Panc1 (cell line): Measurements from ENCODE around the gene CRYBG1. TPM values are rescaled to one million over a fixed set of nuclear protein-coding genes. Genes with fewer than 3 reads are reported as not detected.

Experiments
- ATAC-seq: fragments of 200-7000 bp; cut with Tn5 transposase; 2 replicates; pipeline ENCODE4 v1.9.1; 2020; ENCODE audit warnings: mild to moderate bottlenecking, moderate library complexity
- BruUV-seq: library from RNA; stranded (reverse); fragments of 400-500 nt; replicated peaks from 2 replicates; lab custom pipeline; 2021; lab: Mats Ljungman, UMichigan
- CTCF ChIA-PET: fragments of 300-600 bp; sonication (Branson Sonifier 250); formaldehyde crosslinking; loops from one replicate; lab custom pipeline; 2022; ENCODE audit warnings: antibody characterized with exemption; lab: Charles Lee
- POLR2A ChIA-PET: fragments of 300-600 bp; sonication (Branson Sonifier 250); formaldehyde crosslinking; loops from one replicate; lab custom pipeline; 2022; ENCODE audit warnings: antibody characterized with exemption; lab: Charles Lee
- DNase-seq: peaks from one replicate; pipeline ENCODE4 v3.0.0-alpha.2; 2010; ENCODE audit warnings: low read depth, low spot score
- H3K27ac ChIP-seq: 2 replicates; pipeline ENCODE4 v1.5.1; 2011; ENCODE audit warnings: mild to moderate bottlenecking, low read length, inconsistent platforms
- H3K27me3 ChIP-seq: fragments of 200-500 bp; sonication (Bioruptor generic); 2 replicates; pipeline ENCODE4 v1.6.0; 2014; ENCODE audit warnings: low read length, inconsistent platforms; ENCODE audit not compliant: control insufficient read depth, insufficient read depth
- H3K36me3 ChIP-seq: fragments of 200-500 bp; sonication (Bioruptor generic); 2 replicates; pipeline ENCODE4 v1.5.1; 2014; ENCODE audit warnings: inconsistent platforms, mild to moderate bottlenecking, low read length, moderate library complexity; ENCODE audit not compliant: control insufficient read depth, insufficient read depth
- H3K4me1 ChIP-seq: 2 replicates; pipeline ENCODE4 v1.5.1; 2011; ENCODE audit warnings: inconsistent platforms, mild to moderate bottlenecking, low read length, moderate library complexity; ENCODE audit not compliant: control insufficient read depth, insufficient read depth
- H3K4me3 ChIP-seq, 2 experiments: 2 replicates each; pipeline ENCODE4 v1.5.1; 2011 to 2012; ENCODE audit warnings: low read depth in 2 of 2, low read length in 2 of 2, mild to moderate bottlenecking in 2 of 2, inconsistent platforms in 1 of 2, moderate library complexity in 1 of 2
- H3K9me3 ChIP-seq: fragments of 200-500 bp; sonication (Bioruptor generic); 2 replicates; pipeline ENCODE4 v1.5.1; 2014; ENCODE audit warnings: low read depth, mild to moderate bottlenecking, inconsistent platforms, low read length, moderate library complexity; ENCODE audit not compliant: control insufficient read depth, insufficient read depth
- POLR2AphosphoS5 ChIP-seq: IDR thresholded peaks from 2 replicates; pipeline ENCODE4 v1.6.1; 2012; ENCODE audit warnings: mild to moderate bottlenecking, low read depth, low read length, moderate library complexity
- SIN3A ChIP-seq: IDR thresholded peaks from 2 replicates; pipeline ENCODE4 v1.6.1; 2012; ENCODE audit warnings: low read depth, mild to moderate bottlenecking, low read length, moderate library complexity, borderline replicate concordance; ENCODE audit not compliant: insufficient read depth
- TCF7L2 ChIP-seq: IDR thresholded peaks from 2 replicates; pipeline ENCODE4 v1.6.1; 2011; ENCODE audit warnings: mild to moderate bottlenecking, low read depth, low read length, inconsistent platforms
- in situ Hi-C: cut with HindIII; loops from 2 replicates; pipeline ENCODE4 v1.10.0; 2016; ENCODE audit warnings: low sequenced_read_pairs, low pct_unique_long_range_greater_than_20kb
- intact Hi-C: fragments of 100-400 bp; cut with micrococcal nuclease; formaldehyde crosslinking; loops from one replicate; pipeline ENCODE4 v1.10.0; 2022; ENCODE audit not compliant: unreplicated experiment
- total RNA-seq: library from RNA; stranded (reverse); gene quantifications from one replicate; pipeline ENCODE4 v1.2.1, GENCODE V29; 2021; ENCODE audit not compliant: unreplicated experiment
- TF ChIP-seq, protein P1 (sequence below): fragments of 450-650 bp; IDR thresholded peaks from 2 replicates; pipeline ENCODE4 v1.5.1; 2017; ENCODE audit warnings: mild to moderate bottlenecking
- TF ChIP-seq, protein P2 (sequence below), 2 experiments: IDR thresholded peaks; 2 replicates each; pipeline ENCODE4 v1.6.1; 2011 to 2012; ENCODE audit warnings: low read depth in 2 of 2, control low read depth in 1 of 2, low read length in 1 of 2, mild to moderate bottlenecking in 1 of 2, moderate library complexity in 1 of 2; ENCODE audit not compliant: insufficient read depth in 1 of 2

The CRYBG1 gene
- total RNA-seq, 1 experiment from 2014 or later, result 32.3 TPM

DNA sequence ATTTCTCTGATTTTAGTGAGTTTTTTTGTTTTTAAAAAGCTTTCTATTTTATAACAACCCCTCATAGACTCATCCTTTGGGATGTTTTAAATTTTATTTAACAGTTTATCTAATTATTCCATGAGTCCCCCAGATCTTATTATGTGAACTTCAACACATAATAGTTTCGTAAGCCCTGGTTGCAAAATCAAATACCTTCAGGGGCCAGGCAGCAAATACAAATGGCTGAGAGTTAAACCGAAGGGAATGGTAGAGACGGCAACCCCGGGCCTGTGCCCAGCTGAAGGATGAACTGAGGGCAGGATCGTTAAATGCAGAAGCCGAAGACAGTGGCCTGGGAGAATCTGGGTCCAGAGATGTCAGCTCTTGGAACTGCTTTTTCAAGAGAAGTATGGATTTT is 180.4 kb downstream of the CRYBG1 start:
- no peaks in the 10 kb centered on the region for H3K4me1 ChIP-seq
- CTCF ChIA-PET, result interaction anchor here (0.7 to 1.2 kb wide), 2 partner anchors 25 to 205 kb away, joined by 4 to 6 read pairs; no protein-coding TSS in a partner anchor
- H3K27me3 ChIP-seq, result no peaks in the 10 kb centered on the region
- BruUV-seq, result no TSS peak
- H3K4me3 ChIP-seq, result no peak overlapping the region
- intact Hi-C loops (no loop called here), in situ Hi-C loops (no loop called here)
- peaks cover 14% of the 10 kb centered on the region; the same call in 1 of the 2 replicates for H3K36me3 ChIP-seq
- H3K27ac ChIP-seq, result no peak overlapping the region
- H3K9me3 ChIP-seq, result no peaks in the 10 kb centered on the region
- TF ChIP-seq SIN3A (no peak), TCF7L2 (no peak), POLR2AphosphoS5 (no peak)
- TF ChIP-seq, protein P1, sequence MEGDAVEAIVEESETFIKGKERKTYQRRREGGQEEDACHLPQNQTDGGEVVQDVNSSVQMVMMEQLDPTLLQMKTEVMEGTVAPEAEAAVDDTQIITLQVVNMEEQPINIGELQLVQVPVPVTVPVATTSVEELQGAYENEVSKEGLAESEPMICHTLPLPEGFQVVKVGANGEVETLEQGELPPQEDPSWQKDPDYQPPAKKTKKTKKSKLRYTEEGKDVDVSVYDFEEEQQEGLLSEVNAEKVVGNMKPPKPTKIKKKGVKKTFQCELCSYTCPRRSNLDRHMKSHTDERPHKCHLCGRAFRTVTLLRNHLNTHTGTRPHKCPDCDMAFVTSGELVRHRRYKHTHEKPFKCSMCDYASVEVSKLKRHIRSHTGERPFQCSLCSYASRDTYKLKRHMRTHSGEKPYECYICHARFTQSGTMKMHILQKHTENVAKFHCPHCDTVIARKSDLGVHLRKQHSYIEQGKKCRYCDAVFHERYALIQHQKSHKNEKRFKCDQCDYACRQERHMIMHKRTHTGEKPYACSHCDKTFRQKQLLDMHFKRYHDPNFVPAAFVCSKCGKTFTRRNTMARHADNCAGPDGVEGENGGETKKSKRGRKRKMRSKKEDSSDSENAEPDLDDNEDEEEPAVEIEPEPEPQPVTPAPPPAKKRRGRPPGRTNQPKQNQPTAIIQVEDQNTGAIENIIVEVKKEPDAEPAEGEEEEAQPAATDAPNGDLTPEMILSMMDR, result no peak
- TF ChIP-seq, protein P2, sequence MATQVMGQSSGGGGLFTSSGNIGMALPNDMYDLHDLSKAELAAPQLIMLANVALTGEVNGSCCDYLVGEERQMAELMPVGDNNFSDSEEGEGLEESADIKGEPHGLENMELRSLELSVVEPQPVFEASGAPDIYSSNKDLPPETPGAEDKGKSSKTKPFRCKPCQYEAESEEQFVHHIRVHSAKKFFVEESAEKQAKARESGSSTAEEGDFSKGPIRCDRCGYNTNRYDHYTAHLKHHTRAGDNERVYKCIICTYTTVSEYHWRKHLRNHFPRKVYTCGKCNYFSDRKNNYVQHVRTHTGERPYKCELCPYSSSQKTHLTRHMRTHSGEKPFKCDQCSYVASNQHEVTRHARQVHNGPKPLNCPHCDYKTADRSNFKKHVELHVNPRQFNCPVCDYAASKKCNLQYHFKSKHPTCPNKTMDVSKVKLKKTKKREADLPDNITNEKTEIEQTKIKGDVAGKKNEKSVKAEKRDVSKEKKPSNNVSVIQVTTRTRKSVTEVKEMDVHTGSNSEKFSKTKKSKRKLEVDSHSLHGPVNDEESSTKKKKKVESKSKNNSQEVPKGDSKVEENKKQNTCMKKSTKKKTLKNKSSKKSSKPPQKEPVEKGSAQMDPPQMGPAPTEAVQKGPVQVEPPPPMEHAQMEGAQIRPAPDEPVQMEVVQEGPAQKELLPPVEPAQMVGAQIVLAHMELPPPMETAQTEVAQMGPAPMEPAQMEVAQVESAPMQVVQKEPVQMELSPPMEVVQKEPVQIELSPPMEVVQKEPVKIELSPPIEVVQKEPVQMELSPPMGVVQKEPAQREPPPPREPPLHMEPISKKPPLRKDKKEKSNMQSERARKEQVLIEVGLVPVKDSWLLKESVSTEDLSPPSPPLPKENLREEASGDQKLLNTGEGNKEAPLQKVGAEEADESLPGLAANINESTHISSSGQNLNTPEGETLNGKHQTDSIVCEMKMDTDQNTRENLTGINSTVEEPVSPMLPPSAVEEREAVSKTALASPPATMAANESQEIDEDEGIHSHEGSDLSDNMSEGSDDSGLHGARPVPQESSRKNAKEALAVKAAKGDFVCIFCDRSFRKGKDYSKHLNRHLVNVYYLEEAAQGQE (IDR thresholded peaks at IDR 0.05; ENCODE audit: insufficient read depth in 1 of 2, low read depth in 2 of 2, low read length in 1 of 2), result no peak
- ATAC-seq, result no peak
- no peak for DNase-seq
- POLR2A ChIA-PET, result interaction anchor here (0.6 kb wide), 1 partner anchor 219 kb away, joined by 5 read pairs; no protein-coding TSS in a partner anchor

DNA sequence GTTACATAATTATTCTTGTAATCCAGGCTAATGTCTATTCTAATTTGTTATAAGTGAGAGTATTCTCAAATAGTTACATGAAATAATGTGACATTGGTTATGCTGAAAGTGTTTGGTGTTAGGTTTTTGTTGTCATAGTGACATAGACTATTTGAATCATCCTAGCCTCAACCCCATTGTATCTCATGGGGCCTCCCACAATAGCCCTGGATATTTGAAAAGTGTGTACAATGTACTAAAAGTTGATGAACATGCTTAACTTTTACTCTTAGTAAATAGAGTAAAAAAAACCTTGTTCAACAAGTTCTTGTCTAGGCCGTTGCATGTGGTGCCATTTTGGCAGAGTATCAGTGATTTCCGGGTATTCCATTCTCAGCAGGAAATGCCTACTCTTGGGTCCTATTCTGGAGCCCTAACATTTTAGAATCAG is 185.8 kb downstream of the CRYBG1 start:
- Histone ChIP-seq H3K9me3 (no peaks in the 10 kb centered on the region), H3K27ac (peak overlapping the region; percentile 18), H3K27me3 (no peaks in the 10 kb centered on the region), H3K4me3 (no peak overlapping the region), H3K36me3 (peaks cover 12% of the 10 kb centered on the region; the same call in 1 of the 2 replicates), H3K4me1 (peaks cover 7% of the 10 kb centered on the region)
- DNase-seq, result no peak
- POLR2A ChIA-PET, result no interaction called here
- no TSS peak for BruUV-seq
- TF ChIP-seq, protein P1, result no peak
- TF ChIP-seq POLR2AphosphoS5, result no peak
- no peak for TF ChIP-seq TCF7L2
- TF ChIP-seq, protein P2 (IDR thresholded peaks at IDR 0.05; ENCODE audit: insufficient read depth in 1 of 2, low read depth in 2 of 2, low read length in 1 of 2), result no peak
- no peak for TF ChIP-seq SIN3A
- ATAC-seq, result peak; percentile 74
- CTCF ChIA-PET, result interaction anchor here (0.6 kb wide), 1 partner anchor 258 kb away, joined by 3 read pairs; no protein-coding TSS in a partner anchor
- in situ Hi-C loops (no loop called here), intact Hi-C loops (no loop called here)
